GM23248 (cell line): ENCODE results near the gene ZNF581. TPM values are rescaled to one million over a fixed set of nuclear protein-coding genes. Genes with fewer than 3 reads are reported as not detected.

Source experiments
- DNase-seq: peaks from one replicate; pipeline ENCODE4 v3.0.0-alpha.2; 2015
- H2AFZ ChIP-seq: fragments of 200-600 bp; sonication (generic); 2 replicates; pipeline ENCODE4 v1.6.1; 2016; ENCODE audit warnings: antibody characterized with exemption
- H3F3A ChIP-seq: fragments of 200-600 bp; sonication (generic); 2 replicates; pipeline ENCODE4 v1.6.1; 2016; ENCODE audit warnings: mild to moderate bottlenecking, antibody characterized with exemption, mixed run types; ENCODE audit not compliant: insufficient read depth
- H3K27ac ChIP-seq: fragments of 200-600 bp; sonication (generic); 2 replicates; pipeline ENCODE4 v1.5.1; 2016; ENCODE audit warnings: mild to moderate bottlenecking
- H3K27me3 ChIP-seq: fragments of 200-600 bp; sonication (generic); replicated peaks from 2 replicates; pipeline ENCODE4 v1.6.1; 2016; ENCODE audit warnings: mild to moderate bottlenecking; ENCODE audit not compliant: insufficient read depth
- H3K36me3 ChIP-seq: fragments of 200-600 bp; sonication (generic); 2 replicates; pipeline ENCODE4 v1.6.1; 2016; ENCODE audit warnings: low read depth, mild to moderate bottlenecking
- H3K4me1 ChIP-seq: fragments of 200-600 bp; sonication (generic); 2 replicates; pipeline ENCODE4 v1.6.1; 2016; ENCODE audit warnings: mild to moderate bottlenecking; ENCODE audit not compliant: insufficient read depth
- H3K4me2 ChIP-seq: fragments of 200-600 bp; sonication (generic); one replicate; pipeline ENCODE4 v1.6.1; 2016; ENCODE audit warnings: mild to moderate bottlenecking; ENCODE audit not compliant: unreplicated experiment
- H3K4me3 ChIP-seq: fragments of 200-600 bp; sonication (generic); 2 replicates; pipeline ENCODE4 v1.5.1; 2016; ENCODE audit warnings: mild to moderate bottlenecking
- H3K79me2 ChIP-seq: fragments of 200-600 bp; sonication (generic); 2 replicates; pipeline ENCODE4 v1.6.1; 2016; ENCODE audit warnings: mild to moderate bottlenecking; ENCODE audit not compliant: insufficient read depth
- H3K9ac ChIP-seq: fragments of 200-600 bp; sonication (generic); 2 replicates; pipeline ENCODE4 v1.6.1; 2016; ENCODE audit warnings: mild to moderate bottlenecking
- H3K9me2 ChIP-seq: fragments of 200-600 bp; sonication (generic); 2 replicates; pipeline ENCODE4 v1.6.1; 2016; ENCODE audit warnings: mixed run types, mild to moderate bottlenecking, moderate library complexity; ENCODE audit not compliant: insufficient read depth
- H3K9me3 ChIP-seq: fragments of 200-600 bp; sonication (generic); one replicate; pipeline ENCODE4 v1.6.1; 2017; ENCODE audit warnings: low read depth
- H4K20me1 ChIP-seq: fragments of 200-600 bp; sonication (generic); 2 replicates; pipeline ENCODE4 v1.6.0; 2016; ENCODE audit not compliant: insufficient read depth
- EZH2 ChIP-seq: fragments of 200-600 bp; sonication (generic); IDR thresholded peaks from 2 replicates; pipeline ENCODE4 v1.6.1; 2018; ENCODE audit warnings: antibody characterized with exemption, mild to moderate bottlenecking; ENCODE audit not compliant: insufficient read depth, poor library complexity, severe bottlenecking
- EZH2phosphoT487 ChIP-seq: fragments of 200-600 bp; sonication (generic); IDR thresholded peaks from 2 replicates; pipeline ENCODE4 v1.6.1; 2018; ENCODE audit warnings: antibody characterized with exemption, moderate library complexity, mild to moderate bottlenecking, low read depth; ENCODE audit not compliant: insufficient read depth
- WGBS, 2 experiments: methylation state at CpG; one replicate each; pipeline ENCODE4 v1.1.6; 2015 to 2017; ENCODE audit warnings: low lambda C conversion rate in 2 of 2, low coverage in 1 of 2; ENCODE audit errors: missing lambda C conversion rate in 2 of 2; 5-methylcytosine and 5-hydroxymethylcytosine counted together
- in situ Hi-C: fragments of 300-500 bp; cut with MboI; formaldehyde crosslinking; loops from 2 replicates; pipeline ENCODE4 v1.15.0; 2020
- polyA plus RNA-seq: library from polyadenylated mRNA; unstranded; fragments of >200 nt; fragmentation: Nextera tagmentation; extraction: Ambion mirVana; gene quantifications from 2 replicates; pipeline ENCODE4 v1.2.1, GENCODE V29; 2016
- total RNA-seq: library from RNA; depleted of rRNA; stranded (reverse); fragments of >200 nt; shearing (Covaris generic); gene quantifications from 2 replicates; pipeline ENCODE4 v1.2.3, GENCODE V29; 2014; rRNA removed

The ZNF581 gene, protein sequence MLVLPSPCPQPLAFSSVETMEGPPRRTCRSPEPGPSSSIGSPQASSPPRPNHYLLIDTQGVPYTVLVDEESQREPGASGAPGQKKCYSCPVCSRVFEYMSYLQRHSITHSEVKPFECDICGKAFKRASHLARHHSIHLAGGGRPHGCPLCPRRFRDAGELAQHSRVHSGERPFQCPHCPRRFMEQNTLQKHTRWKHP
- total RNA-seq: 8.5 and 12.1 TPM in 2 replicates
- 17.6 and 20.6 TPM in 2 replicates for polyA plus RNA-seq

DNA sequence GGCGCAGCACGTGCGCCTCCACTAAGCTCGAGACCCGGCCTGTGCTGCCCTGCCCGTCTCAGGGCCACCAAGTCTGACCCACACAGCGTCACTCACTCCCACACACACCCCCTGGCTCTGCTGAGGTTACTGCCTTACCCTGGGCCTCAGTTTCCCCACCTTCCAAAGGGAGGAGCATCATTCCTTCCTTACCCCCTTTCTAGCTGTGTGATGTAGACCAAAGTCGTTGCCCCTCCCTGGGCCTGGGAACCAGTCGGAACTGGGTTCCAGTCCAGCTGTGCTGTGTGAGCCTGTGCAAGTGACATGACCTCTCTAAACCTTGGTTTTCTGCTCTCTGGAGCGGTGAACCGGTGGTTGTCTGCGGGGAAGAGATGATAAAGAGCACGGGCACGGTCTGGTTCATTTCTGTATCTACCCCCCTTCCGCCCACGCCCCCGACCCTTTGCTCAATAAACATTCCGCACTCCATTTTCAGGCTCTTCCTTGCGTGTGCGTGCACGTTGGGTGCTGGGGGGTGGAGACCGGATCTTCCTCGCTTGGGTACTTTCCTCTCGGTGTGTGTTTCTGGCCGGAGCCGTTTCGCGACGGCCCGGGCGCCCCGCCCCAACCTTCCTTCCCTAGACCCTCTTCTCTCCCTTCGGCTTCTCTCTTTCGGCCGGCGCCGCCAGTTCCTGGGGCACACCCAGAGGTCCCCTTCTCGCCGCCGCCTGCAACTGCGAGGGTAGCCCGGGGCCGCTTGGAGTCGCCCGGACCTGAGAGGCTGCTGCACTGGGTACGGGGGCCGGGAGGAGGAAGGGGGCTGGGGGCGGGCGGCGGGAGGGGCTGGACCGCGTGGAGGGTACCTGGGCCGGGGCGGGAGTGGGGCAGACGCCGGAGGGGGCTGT, at the start of gene ZNF581:
Gene ZNF581 (plus strand): TSS at position 647 of the 884 bp plus-strand sequence. CDS start 923 bp downstream, outside the sequence.
- Histone ChIP-seq H3K4me1 (peaks cover 24% of the 10 kb centered on the region), H3K36me3 (peaks cover 10% of the 10 kb centered on the region; the same call in 1 of the 2 replicates), H3K79me2 (peaks cover 63% of the 10 kb centered on the region), H3K27ac (peak within 1 kb of the TSS; percentile 80), H3K27me3 (no peaks in the 10 kb centered on the region), H3K4me3 (peak within 1 kb of the TSS; percentile 87), H4K20me1 (no peaks in the 10 kb centered on the region), H3K9me2 (no peaks in the 10 kb centered on the region), H3K4me2 (peak within 1 kb of the TSS; percentile 90), H2AFZ (peak within 1 kb of the TSS; percentile 58), H3F3A (peaks cover 30% of the 10 kb centered on the region), H3K9me3 (no peaks in the 10 kb centered on the region), H3K9ac (peak within 1 kb of the TSS; percentile 87)
- no peak for TF ChIP-seq EZH2phosphoT487
- TF ChIP-seq EZH2: no peak
- in situ Hi-C loops: loop anchor here (25.0 kb wide), 1 partner anchor 506 kb away; the partner anchor contains the start of gene TNNT1
- peak; percentile 87 for DNase-seq
- 2% methylated on average over 38 to 56 of the region's 56 CpGs for WGBS, 2 experiments

DNA sequence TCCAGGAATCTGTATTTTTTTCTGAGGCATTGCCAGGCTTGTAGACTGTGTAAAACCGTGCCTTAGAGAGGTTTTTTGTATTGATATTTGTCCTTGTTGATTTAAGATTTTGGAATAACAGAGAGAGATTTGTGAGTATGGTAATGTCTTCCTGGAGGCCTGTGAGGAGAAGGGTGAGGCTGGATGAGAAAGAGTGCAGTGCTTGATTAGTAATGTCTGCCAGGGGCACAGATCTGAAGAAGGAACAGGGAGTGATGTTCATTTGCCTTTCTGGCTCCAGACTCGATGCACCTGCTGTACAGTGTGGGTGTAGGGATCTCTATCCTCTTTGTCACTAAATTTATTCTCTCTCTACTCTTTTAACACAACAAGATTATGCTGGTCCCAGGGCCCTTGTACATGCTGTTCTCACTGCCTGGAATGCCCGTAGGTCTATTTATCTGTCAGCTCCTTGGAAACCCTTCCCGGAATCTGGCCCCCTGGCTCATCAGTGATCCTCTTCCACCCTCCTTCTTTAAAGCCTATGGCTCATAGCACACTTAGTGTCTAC, 48.4 kb upstream of the ZNF581 start:
- Histone ChIP-seq H4K20me1 (no peaks in the 10 kb centered on the region), H3K79me2 (no peaks in the 10 kb centered on the region), H3K9me3 (no peaks in the 10 kb centered on the region), H3K4me1 (no peaks in the 10 kb centered on the region), H3K27ac (no peak overlapping the region), H3K9ac (no peak overlapping the region), H3F3A (0 out of 2 replicates have a peak, but pooled peaks cover 3% of the 10 kb centered on the region), H2AFZ (no peak overlapping the region), H3K27me3 (no peaks in the 10 kb centered on the region), H3K4me3 (no peak overlapping the region), H3K36me3 (no peaks in the 10 kb centered on the region), H3K9me2 (no peaks in the 10 kb centered on the region), H3K4me2 (no peak overlapping the region)
- in situ Hi-C loops: no loop called here
- 76 to 79% methylated on average over 4 of the region's 4 CpGs for WGBS, 2 experiments
- no peak for TF ChIP-seq EZH2phosphoT487
- TF ChIP-seq EZH2: no peak
- DNase-seq: no peak

DNA sequence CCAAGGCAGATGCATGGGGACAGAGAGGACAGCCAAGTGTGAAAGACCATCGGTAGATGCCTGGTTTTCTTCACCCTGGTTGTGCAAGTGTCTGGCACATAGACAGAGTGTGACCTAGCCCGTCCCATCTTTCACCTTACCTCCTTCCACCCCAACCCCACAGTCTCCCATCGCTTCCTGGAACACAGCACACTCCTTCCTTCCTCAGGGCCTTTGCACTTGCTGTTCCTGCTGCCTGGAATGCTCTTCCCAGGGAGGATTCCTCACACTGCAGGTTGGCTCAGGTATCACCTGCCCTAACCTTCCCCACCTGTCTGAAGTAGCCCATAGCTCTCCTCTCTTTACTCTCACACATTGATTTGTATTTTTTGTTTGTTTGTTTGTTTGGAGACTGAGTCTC, 47.1 kb upstream of the ZNF581 start:
- no peak overlapping the region for H3K9ac ChIP-seq
- no peak overlapping the region for H3K4me2 ChIP-seq
- H3F3A ChIP-seq: 0 out of 2 replicates have a peak, but pooled peaks cover 8% of the 10 kb centered on the region
- WGBS, 2 experiments: 88 to 100% methylated on average over 3 of the region's 3 CpGs
- in situ Hi-C loops: no loop called here
- no peak overlapping the region for H3K4me3 ChIP-seq
- peaks cover 8% of the 10 kb centered on the region for H3K79me2 ChIP-seq
- H3K36me3 ChIP-seq: no peaks in the 10 kb centered on the region
- no peak overlapping the region for H2AFZ ChIP-seq
- H3K9me2 ChIP-seq: no peaks in the 10 kb centered on the region
- H3K9me3 ChIP-seq: no peaks in the 10 kb centered on the region
- H4K20me1 ChIP-seq: no peaks in the 10 kb centered on the region
- 0 out of 2 replicates have a peak, but pooled peaks cover 4% of the 10 kb centered on the region for H3K4me1 ChIP-seq
- no peak for TF ChIP-seq EZH2
- TF ChIP-seq EZH2phosphoT487: no peak
- H3K27me3 ChIP-seq: no peaks in the 10 kb centered on the region
- H3K27ac ChIP-seq: no peak overlapping the region
- no peak for DNase-seq

DNA sequence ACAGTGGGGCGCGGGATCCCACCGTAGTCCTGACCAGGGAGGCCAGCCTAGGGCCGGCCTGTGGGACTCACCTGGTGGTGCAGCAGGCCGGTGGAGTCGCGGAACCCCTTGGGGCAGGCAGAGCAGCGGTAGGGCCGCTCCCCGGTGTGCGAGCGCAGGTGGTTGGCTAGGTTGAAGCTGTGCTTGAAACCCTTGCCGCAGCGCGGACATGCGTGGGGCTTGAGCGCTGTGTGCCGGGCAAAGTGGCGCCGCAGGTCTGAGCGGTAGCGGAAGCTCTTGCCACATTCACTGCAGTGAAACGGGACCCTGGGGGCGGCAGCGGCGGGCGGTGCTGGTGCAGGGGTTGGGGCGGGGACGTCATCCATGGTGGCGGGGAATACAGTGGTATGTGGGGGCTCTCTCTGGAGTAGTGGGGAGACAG, 45.9 kb upstream of the ZNF581 start:
- H3K9ac ChIP-seq: no peak overlapping the region
- in situ Hi-C loops: no loop called here
- no peak for DNase-seq
- TF ChIP-seq EZH2phosphoT487 (no peak), EZH2 (no peak)
- no peaks in the 10 kb centered on the region for H3K9me3 ChIP-seq
- H3K27me3 ChIP-seq: no peaks in the 10 kb centered on the region
- 0 out of 2 replicates have a peak, but pooled peaks cover 9% of the 10 kb centered on the region for H3F3A ChIP-seq
- H4K20me1 ChIP-seq: no peaks in the 10 kb centered on the region
- no peak overlapping the region for H3K27ac ChIP-seq
- peaks cover 15% of the 10 kb centered on the region for H3K79me2 ChIP-seq
- no peak overlapping the region for H3K4me2 ChIP-seq
- 96 to 99% methylated on average over 8 to 30 of the region's 30 CpGs for WGBS, 2 experiments
- H2AFZ ChIP-seq: no peak overlapping the region
- H3K4me1 ChIP-seq: 0 out of 2 replicates have a peak, but pooled peaks cover 4% of the 10 kb centered on the region
- H3K36me3 ChIP-seq: no peaks in the 10 kb centered on the region
- no peaks in the 10 kb centered on the region for H3K9me2 ChIP-seq
- no peak overlapping the region for H3K4me3 ChIP-seq
